ENCODE data around the gene COL11A2.
"Not testable (repeated sequence)": the region's sequence is repeated elsewhere in the genome, so short reads cannot be mapped to it uniquely, and the experiment has no call there.

The COL11A2 gene

DNA sequence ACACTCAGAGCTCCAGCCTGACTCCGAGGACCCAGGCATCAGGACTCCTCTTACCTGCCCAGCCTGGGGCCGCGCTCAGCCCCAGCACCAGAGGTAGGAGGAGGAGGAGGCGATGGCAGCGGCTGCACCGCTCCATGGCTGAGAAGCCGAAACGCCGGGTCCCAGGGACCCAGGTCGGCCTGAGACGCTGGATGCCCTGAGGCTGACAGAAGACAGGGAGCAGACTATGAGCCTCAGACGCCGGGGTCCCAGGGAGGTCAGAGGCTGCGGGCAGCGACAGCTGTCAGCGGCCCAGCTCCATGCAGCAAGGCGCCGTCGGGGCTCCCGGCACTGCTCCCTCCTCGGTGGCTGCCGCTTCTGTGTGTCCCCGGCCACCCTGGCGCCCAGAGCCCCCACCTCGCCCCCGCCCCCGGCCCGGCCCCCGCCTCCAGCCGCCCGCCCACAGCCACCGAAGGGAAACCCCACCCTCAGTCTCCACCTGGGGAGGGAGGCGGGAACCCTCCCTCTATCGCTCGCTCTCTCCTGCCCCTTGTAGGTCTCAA lies at the start of gene COL11A2:
COL11A2 (minus strand) TSS at position 363 of the 542 bp plus-strand sequence; CDS start at position 136, 227 bp downstream.
- DNase-seq: no peak

DNA sequence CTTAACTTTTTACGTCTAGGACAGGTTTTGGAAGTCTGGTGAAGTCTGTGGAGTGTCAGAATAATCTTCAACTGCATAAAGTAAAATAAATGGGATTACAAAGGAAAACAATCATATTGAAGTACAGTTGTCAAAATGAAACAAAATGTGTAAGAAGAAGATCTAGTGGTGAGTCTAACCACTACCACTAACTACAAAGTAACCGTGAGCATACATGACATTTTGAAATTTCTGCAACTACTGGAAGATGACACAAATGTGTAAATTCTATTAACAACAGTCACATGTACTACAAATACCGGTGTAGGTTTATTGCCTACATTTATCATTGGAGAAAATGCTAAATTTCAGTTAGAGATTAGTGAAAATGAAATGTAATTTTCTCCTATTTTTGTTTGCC lies 49.7 kb upstream of the COL11A2 start:
- DNase-seq: no peak

DNA sequence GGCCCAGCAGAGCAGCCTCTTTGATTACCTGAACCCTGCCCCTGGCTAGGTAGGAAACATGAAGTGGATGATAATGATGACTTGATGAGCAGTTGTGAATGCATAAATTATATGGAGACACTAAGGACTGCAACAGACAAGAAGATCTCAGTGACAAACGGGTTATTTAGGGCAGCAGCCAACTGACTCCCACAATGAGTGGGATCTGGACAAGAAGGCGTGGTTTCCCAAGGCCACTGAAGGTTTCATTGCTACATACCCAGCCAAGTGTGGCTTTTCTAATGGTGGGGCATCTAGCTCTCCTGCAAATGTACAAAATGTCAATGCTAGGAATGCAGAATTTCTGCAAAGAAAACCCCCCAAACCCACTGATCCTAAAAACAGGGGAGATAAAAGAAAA lies 45.5 kb upstream of the COL11A2 start:
- peak; percentile 17 for DNase-seq

DNA sequence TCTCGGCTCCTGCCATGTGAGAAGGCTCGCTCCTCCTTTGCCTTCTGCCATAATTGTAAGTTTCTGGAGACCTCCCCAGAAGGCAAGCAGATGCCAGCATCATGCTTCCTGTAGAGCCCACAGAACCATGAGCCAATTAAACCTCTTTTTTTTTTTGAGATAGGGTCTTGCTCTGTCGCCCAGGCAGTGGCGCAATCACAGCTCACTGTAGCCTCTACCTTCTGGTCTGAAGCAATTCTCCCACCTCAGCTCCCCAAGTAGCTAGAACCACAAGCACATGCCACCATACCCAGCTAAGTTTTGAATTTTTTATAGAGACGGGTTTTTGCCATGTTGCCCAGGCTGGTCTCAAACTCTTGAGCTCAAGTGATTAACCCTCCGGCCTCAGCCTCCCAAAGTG lies 44.6 kb upstream of the COL11A2 start:
- DNase-seq: peak; percentile 6

DNA sequence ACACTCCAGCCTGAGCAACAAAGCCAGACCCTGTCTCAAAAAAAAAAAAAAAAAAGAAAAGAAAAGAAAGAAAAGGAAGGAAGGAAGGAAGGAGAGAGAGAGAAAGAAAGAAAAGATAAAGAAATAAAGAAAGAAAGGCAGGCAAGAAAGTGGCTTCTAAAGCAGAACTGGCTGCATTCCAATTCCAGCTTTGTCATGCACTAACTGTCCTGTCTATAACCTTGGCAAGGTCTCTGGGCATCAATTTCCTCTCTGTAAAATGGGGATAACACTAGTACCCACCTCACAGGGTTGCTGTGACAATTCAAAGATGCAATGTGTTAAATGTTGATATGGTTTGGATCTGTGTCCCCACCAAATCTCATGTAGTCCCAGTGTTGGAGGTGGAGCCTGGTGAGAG lies 44.1 kb upstream of the COL11A2 start:
- DNase-seq: no peak

DNA sequence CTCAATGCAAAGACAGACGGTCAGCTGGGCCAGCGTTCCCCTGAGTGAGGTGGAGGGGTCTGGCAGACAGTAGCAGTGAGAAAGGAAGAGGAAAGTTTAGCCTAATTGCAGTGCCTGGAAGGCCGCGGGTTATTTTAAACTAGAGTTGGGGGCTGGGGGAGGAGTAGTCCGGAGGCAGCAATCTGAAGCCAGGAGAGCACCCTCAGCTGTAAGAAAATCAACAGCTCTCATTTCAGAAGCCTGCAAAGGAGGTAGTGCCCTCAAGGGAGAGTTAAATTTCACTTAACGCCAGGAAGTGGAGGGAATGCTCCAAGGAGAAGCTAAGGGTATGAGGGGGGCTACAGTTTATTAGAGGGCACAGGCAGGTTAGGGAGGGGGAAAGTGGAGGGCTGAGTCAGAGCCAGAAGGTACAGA lies 43.0 kb upstream of the COL11A2 start:
- peak; percentile 78 for DNase-seq

DNA sequence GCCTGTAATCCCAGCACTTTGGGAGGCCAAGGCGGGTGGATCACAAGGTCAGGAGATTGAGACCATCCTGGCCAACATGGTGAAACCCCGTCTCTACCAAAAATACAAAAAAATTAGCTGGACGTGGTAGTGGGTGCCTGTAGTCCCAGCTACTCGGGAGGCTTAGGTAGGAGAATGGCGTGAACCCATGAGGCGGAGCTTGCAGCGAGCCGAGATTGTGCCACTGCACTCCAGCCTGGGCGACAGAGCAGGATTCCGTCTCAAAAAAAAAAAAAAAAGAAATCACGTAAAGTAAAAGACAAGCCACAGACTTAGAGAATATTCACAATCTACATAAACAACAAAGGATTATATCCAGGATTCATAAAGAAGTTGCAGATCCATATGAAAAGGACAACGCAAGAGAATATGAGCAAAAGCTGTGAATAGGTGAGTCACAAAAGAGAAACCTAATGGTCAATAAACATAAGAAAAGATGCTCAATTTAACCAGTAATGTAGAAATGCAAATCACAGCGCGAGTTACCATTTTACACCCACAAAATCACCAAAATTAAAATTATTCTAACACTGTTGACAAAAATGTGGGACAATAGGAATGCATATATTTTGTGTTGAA lies 34.3 kb upstream of the COL11A2 start:
- not testable (repeated sequence) for DNase-seq

DNA sequence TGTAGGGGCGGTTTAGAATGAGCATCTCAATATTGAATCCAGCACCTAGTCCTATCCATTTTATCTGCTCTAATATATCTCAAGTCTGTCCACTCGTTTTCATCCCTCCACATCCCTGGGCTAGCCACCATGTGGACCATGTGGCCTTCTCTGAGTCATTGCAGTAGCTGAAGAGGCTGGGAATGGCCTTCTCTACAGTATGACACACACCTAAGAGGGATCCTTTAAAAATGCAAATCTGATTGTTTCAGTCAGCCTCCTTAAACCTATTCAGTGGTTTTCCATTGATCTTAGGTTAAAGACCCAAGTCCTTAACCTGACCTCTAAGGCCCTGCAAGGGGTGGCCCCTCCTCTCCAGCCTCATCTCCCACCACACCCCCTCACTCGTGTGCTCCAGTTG lies 25.4 kb upstream of the COL11A2 start:
- DNase-seq: no peak

DNA sequence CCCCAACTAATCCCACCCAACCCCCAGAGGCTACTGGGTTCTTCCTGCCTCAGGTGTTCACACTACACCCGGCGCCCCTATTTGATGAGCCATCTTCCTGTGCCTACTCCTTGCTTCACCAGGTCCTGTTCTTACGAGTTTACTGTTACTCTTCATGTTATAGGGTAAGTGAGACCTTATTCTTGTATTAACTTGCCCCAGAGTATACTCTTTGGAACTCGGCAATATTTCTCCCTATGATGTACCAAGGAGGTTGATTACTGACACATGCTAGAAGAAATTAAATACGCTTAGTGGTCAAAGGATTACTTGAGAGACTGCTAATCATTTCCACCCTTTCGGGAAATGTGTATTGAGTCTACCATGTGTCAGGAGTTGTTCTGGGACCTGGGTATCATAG lies 25.0 kb upstream of the COL11A2 start:
- no peak for DNase-seq

DNA sequence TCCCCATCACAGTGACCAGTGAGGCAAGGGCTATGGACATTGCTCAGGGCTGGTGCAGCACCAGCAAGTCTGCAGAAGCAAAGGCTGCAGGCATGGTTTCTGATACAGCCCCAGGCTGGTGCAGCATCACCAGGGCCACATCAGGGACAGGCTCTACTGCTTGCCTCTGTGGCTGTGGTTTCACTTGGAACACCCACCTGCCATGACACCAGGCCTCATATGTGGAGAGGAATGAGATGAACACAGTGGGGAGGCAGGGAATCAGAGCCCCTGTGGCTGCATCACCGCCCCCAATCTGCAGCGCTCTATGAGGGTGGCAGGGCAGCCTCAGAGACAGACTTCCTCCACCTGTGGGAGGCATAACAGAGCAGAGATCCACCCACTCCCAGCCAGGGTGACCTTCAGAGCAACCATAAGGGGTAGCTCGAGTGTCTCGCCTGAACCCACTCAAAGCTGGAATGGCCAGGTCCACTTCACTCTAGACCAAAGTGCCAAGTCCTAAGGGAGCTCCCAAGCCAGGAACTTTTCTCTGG lies 23.9 kb upstream of the COL11A2 start:
- no peak for DNase-seq

DNA sequence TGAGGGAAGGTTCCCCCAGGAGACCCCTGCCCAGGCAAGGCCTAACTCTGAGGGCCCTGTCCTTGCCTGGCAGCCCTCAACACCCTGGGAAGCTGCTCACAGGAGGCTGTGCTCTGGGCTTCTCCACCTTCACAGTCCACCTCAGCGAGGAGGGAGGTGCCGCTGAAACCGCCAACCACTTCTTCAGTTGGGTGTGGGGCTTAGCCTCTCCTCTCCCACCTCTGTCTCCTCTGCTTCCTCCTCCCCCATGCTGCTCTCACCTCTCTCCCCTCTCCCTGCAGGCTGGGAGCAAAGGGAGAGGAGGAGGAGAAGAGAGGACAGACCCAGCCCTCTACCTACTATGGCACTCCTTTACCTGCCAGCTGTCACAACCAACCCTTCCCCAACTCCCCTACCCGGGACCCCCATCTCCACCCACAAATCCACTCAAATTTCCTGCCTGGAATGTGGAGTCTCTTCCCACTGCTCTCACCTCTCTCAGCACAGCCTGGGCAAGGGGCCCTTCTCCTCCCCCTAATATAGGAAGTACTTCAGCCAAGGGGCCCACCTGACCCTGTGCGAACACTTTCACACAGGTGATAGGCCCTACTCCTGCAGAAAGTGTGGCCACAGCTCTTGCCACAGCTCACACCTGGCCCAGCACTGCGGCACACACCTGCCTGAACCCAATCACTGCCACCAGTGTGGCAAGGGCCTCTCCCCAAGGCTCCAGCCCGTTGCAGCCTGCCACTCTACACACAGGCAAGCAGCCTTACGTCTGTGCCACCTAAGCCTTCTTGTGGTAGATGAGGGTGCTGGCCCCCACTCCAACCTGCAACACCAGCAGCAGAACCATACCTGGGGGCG lies 23.2 kb upstream of the COL11A2 start:
- DNase-seq: no peak

DNA sequence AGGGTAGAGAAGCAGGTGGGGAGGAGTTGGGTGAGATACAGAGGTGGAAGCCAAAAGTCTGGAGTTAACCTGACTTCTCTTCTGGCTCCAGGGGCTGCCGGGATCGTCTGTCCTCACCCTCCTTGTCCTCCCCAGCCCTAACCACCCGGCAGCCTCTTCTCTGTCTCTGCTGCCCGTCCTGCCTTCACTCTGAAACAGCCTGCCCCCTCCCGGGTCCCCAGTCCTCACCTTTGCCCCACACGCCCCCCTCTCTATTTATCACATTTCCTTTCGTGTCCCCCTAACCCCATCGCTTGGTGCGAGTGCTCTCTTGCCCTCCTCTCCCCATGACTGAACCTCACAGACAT lies 21.7 kb upstream of the COL11A2 start:
- no peak for DNase-seq

DNA sequence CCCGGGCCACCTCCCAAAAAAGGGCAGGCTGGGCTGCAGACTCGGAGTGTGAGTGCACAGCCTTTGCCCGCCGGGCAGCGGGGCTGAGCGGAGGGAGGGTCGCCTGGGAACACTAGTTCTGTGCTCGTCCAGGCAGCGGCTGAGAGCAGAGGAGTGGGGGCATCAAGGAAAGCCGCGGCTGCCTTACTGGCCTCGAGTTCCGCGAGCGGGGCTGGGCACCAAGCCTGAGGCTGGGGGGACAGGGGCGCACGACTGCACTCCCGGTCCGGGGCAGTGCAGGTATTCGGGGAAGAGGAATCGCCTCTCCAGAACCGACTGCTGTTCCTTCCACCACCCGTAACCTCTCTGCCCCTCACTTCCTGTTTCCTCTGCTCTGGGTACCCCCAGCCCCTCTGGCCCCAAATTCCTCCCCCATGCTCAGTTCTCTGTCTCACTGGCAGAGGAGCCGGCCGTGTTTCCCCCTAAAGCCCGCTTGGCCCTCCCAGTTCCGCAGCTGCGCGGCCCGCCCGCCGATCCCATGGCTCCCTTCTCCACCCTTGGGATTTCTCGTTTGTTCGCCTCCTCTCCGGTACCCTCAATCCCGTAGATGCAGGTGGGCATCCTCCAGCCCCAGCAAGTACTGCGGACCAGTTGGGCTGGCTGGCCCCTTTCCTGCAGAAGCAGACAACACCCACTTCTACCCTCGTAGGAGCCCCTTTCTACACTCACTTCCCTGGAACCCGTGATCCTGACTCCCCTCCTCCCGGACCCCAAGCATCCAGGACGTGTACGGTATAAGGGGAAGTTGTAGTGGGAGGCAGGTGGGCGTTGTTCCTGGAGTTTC lies 21.1 kb upstream of the COL11A2 start:
- peak; percentile 77 for DNase-seq

DNA sequence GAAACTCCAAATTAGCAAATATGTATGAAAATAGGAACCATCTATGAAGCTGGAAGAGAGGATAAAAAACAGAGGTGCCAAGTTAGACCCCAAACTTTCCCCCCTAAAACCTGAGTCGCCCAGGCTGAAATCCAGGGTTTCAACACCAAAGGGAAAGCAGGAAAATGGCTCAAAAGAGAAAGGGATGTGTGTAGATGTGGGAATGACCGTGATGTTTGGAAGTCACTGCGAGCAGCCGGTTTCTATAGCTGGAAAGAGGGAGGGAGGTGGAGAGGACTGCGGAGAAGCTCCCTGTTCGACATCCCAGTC lies 20.5 kb upstream of the COL11A2 start:
- DNase-seq: no peak

DNA sequence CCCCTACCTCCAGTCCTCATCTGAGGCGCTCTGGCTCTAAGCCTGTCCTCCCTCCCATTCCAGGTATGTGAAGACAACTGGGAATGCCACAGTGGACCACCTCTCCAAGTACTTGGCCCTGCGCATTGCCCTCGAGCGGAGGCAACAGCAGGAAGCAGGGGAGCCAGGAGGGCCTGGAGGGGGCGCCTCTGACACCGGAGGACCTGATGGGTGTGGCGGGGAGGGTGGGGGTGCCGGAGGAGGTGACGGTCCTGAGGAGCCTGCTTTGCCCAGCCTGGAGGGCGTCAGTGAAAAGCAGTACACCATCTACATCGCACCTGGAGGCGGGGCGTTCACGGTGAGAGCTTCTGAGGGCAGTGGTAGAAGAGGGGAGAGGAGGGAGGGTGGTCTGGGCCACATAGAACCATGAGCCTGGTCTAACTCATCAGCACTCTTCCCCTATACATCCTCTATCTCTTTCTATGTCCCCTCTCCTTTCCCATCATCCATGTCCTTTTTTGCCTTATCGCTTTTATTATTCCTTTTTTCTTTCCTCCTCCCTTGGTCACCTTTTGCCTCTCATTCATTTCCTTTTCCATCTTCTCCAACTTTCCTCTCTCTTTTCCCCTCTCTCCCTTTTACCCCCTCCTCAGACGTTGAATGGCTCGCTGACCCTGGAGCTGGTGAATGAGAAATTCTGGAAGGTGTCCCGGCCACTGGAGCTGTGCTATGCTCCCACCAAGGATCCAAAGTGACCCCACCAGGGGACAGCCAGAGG lies 19.6 kb upstream of the COL11A2 start:
- no peak for DNase-seq

DNA sequence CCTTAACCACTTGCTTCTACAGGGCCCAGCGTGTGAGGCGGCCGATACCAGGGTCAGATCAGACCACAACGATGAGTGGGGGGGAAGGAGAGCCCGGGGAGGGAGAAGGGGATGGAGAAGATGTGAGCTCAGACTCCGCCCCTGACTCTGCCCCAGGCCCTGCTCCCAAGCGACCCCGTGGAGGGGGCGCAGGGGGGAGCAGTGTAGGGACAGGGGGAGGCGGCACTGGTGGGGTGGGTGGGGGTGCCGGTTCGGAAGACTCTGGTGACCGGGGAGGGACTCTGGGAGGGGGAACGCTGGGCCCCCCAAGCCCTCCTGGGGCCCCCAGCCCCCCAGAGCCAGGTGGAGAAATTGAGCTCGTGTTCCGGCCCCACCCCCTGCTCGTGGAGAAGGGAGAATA lies 18.9 kb upstream of the COL11A2 start:
- DNase-seq: no peak

DNA sequence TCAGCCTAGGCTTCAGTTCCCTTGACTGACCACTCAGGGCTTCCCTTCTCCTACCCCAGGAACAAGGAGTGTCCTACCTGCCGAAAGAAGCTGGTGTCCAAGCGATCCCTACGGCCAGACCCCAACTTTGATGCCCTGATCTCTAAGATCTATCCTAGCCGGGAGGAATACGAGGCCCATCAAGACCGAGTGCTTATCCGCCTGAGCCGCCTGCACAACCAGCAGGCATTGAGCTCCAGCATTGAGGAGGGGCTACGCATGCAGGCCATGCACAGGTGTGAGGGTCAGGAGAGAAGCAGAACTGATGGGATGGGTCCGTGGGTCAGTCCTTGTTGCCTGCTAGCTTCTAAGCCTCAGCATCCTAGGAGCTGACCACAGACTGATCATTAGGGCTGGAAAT lies 17.6 kb upstream of the COL11A2 start:
- no peak for DNase-seq

DNA sequence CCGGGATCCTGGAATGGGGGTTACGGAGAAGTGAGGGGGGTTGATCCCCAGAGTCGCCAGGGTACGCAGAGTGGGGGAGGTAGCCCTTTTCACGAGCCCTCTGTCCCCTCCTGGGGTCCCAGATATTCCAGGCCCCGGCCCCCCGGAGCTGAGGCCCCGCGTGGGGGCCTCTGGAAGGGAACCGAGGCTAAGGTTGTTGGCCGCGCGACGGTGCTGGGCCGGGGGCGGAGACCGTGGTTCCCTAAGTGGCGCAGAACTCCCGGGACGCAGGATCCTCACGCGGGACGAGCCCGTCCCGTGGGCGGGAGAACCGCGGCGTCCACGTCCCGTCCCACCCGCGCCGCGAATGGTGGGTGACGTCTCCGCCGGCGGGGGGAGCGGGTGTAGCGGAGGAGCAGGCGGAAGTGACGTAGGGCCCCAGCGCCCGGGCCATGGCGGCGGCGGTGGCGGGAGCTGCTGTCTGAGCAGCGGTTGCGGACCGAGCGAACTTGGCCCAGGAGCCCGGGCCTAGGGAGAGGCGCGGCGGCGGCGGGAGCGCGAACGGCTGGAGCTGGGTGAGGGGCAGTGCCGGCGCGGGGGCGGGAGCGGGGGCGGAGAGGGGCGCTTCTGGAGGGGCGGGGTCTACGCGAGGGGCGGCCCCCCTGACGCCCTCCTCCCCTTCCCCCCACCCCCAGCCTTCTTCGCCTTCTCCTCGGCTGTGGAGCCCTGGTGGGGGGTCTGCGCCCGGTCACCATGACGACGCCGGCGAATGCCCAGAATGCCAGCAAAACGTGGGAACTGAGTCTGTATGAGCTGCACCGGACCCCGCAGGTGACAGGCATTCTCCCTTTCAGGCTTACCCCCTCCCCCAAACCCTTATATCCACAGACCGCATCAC lies 16.1 kb upstream of the COL11A2 start, which contains the start of gene RING1:
RING1 (plus strand) TSS at position 410 of the 877 bp plus-strand sequence; CDS start at position 733, 323 bp downstream.
- DNase-seq: peak; percentile 81

DNA sequence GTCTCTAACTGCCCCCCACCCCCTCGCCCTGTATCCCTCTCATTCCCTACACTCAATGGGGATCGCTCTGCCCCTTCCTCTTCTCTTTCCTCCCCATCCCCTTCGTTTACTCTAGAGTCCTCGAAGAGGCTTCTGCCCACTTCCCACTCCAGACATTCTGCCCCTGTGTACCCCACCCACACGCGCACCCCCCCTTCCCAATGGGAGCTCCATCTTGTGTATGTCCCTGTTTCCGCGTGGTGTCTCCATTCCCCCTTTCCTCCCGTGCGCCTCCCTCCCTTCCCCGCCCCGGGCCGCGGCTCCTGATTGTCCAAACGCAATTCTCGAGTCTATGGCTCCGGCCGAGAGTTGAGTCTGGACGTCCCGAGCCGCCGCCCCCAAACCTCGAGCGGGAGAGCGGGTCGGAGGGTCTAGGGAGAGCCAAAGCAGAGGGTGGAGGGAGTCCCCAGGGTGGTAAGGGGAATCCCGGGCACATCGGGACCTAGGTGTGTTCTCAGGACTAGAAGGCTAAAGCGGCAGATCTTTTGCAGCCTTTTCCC lies 15.4 kb upstream of the COL11A2 start:
- peak; percentile 71 for DNase-seq

DNA sequence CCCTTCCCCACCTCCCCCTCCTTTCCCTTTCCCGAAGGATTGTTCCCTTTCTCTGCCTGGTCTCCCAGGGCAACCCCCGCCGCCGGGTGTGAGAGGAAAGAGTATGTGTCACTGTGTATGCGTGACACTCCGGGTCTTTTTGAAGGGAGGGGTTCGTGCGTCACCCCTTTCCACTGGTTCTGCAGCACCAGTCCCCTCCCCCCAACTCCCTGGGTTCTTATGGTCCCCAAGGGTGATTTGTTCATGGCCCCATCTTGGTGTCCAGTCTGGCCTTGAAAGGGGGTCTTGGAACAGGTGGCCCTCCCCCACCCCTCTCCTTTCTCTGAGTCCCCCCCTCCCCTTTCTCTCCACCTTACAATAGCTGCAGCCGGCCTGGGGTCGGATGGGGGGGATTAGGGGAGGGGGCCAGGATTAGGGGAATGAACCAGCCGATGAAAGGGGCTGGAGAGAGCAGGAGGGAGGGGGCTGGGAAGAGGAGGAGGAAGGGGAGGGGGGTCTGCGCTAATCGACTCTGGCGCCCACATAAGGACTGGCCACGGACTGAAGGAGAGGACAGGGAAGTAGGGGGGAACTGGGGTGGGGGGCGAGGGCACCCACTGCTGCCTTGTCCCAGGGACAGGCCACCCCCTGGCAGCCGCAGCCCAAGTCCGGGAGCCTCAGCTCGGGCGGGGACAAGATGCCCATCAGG lies 14.7 kb upstream of the COL11A2 start:
- no peak for DNase-seq

Data from islet precursor cell (in vitro differentiated cells).